ENCODE measurements around the gene RACK1. TPM values are rescaled to one million over a fixed set of nuclear protein-coding genes. Genes with fewer than 3 reads are reported as not detected.

The RACK1 gene
- total and polyA plus RNA-seq, 2 donors (not counting 3 experiments of a cell fraction or from before 2014, with no cell fraction given) = 1,910 to 5,629 TPM

GRCh38 chr5:181223729-181224389 lies 19.8 kb downstream of the RACK1 start:
- Histone ChIP-seq H3K27ac (ENCODE audit: insufficient read depth, low read depth, low read length) (peak overlapping the region; percentile 88), H3K4me3 (replicated peaks in 1 of 3; ENCODE audit: insufficient read depth in 1 of 3, low read depth in 1 of 3, low read length in 3 of 3) (peak overlapping the region; percentile 17 to 76 (median 33)), H3K9me1 (replicated peaks; ENCODE audit: control insufficient read depth, extremely low read depth, insufficient read depth, low read length) (no peaks in the 10 kb centered on the region), H3K9me3 (replicated peaks; ENCODE audit: control insufficient read depth, insufficient read depth, low read length) (no peaks in the 10 kb centered on the region), H3K4me2 (ENCODE audit: insufficient read depth, low read length) (peak overlapping the region; percentile 18), H3K9ac (replicated peaks; ENCODE audit: extremely low read depth, insufficient read depth, low read length) (peak overlapping the region; percentile 87), H2AFZ (ENCODE audit: low read depth, low read length) (peak overlapping the region; percentile 3), H3K79me2 (ENCODE audit: control insufficient read depth, insufficient read depth, low read length) (peaks cover 9% of the 10 kb centered on the region), H4K20me1 (replicated peaks; ENCODE audit: control insufficient read depth, extremely low read depth, insufficient read depth, low read length) (no peaks in the 10 kb centered on the region), H3K36me3 (ENCODE audit: control insufficient read depth in 2 of 2, extremely low read depth in 1 of 2, insufficient read depth in 2 of 2, low read length in 2 of 2) (no peaks in the 10 kb centered on the region), H3K4me1 (ENCODE audit: control insufficient read depth, extremely low read depth, insufficient read depth, low read length) (peaks cover 10% of the 10 kb centered on the region), H3K27me3 (ENCODE audit: control insufficient read depth in 2 of 2, insufficient read depth in 2 of 2, low read length in 2 of 2) (no peaks in the 10 kb centered on the region)
- ChIA-PET CTCF (interaction anchor here (0.7 to 2.1 kb wide), 6 partner anchors 16 to 40 kb away, joined by 3 to 9 read pairs (median 4); no protein-coding TSS in a partner anchor), POLR2A (interaction anchor here (0.5 to 2.1 kb wide), 6 partner anchors 14 to 40 kb away, joined by 3 to 11 read pairs (median 6); partner anchors contain the start of genes RACK1 and TRIM7)
- intact Hi-C loops (cut with micrococcal nuclease) = loop anchor here (1.0 to 2.0 kb wide), 4 partner anchors 20 to 59 kb away; partner anchors contain the start of gene TRIM52
- no peak for TF ChIP-seq GATA2 (IDR thresholded peaks at IDR 0.05; ENCODE audit: insufficient read depth, insufficient read length, low read depth, low read length)
- TF ChIP-seq JUN (IDR thresholded peaks at IDR 0.05; ENCODE audit: borderline replicate concordance, insufficient read depth, insufficient read length, low read depth) = no peak
- TF ChIP-seq POLR2A (IDR thresholded peaks at IDR 0.05; ENCODE audit: low read depth, low read length) = peak; percentile 77
- peak; percentile 44 for TF ChIP-seq POLR2AphosphoS5 (IDR thresholded peaks at IDR 0.05; ENCODE audit: insufficient read depth, low read depth, low read length)
- TF ChIP-seq, protein P1, sequence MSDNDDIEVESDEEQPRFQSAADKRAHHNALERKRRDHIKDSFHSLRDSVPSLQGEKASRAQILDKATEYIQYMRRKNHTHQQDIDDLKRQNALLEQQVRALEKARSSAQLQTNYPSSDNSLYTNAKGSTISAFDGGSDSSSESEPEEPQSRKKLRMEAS (IDR thresholded peaks at IDR 0.05; ENCODE audit: insufficient read depth, insufficient read length) = no peak
- no peak for TF ChIP-seq MYC (IDR thresholded peaks at IDR 0.05; ENCODE audit: low read depth, low read length)
- FAIRE-seq (no peak), DNase-seq (ENCODE audit: low read depth, low spot score) (no peak)
- dilution Hi-C loops (cut with MboI; ENCODE audit: extremely low pct_ligation_motif_present, low sequenced_read_pairs) = no loop called here
- no TSS peak for BruUV-seq (replicated peaks)

Data from endothelial cell of umbilical vein (primary cell).